GM21381 (cell line): ENCODE results near the gene ACTR2.
A peak's percentile ranks its signal among the peaks of the same experiment; 100 is the strongest.
"Not testable (repeated sequence)": the region's sequence is repeated elsewhere in the genome, so short reads cannot be mapped to it uniquely, and the experiment has no call there.

Experiments used
- ATAC-seq: cut with Tn5 transposase; IDR thresholded peaks from one replicate; pipeline ENCODE4 v1.9.1; 2021; ENCODE audit warnings: mild to moderate bottlenecking, moderate library complexity; ENCODE audit not compliant: unreplicated experiment

Gene ACTR2

GRCh38 chr2:65228263-65228750 is 676 bp downstream of the ACTR2 start:
- ATAC-seq: peak; percentile 18

- ATAC-seq: no peak
Observed at GRCh38 chr2:65231121-65231520, 3.5 kb downstream of the ACTR2 start.

GRCh38 chr2:65231892-65232477 is 4.4 kb downstream of the ACTR2 start:
- no peak for ATAC-seq

- peak; percentile 36 for ATAC-seq
Observed at GRCh38 chr2:65232636-65233035, 5.0 kb downstream of the ACTR2 start.

GRCh38 chr2:65240657-65241056 is 13.0 kb downstream of the ACTR2 start:
- no peak for ATAC-seq

- ATAC-seq: not testable (repeated sequence)
Observed at GRCh38 chr2:65244452-65244851, 16.8 kb downstream of the ACTR2 start.

GRCh38 chr2:65252640-65253039 is 25.0 kb downstream of the ACTR2 start:
- no peak for ATAC-seq

- no peak for ATAC-seq
Observed at GRCh38 chr2:65255356-65255755, 27.7 kb downstream of the ACTR2 start.

GRCh38 chr2:65256054-65256453 is 28.4 kb downstream of the ACTR2 start:
- ATAC-seq: no peak

GRCh38 chr2:65257866-65258265 is 30.2 kb downstream of the ACTR2 start:
- ATAC-seq: not testable (repeated sequence)

GRCh38 chr2:65261676-65262075 is 34.0 kb downstream of the ACTR2 start:
- ATAC-seq: no peak

- ATAC-seq: no peak
Observed at GRCh38 chr2:65263262-65263661, 35.6 kb downstream of the ACTR2 start.

- no peak for ATAC-seq
Observed at GRCh38 chr2:65263986-65264385, 36.4 kb downstream of the ACTR2 start.

GRCh38 chr2:65264821-65265670 is 37.4 kb downstream of the ACTR2 start:
- ATAC-seq: no peak

GRCh38 chr2:65265671-65266045 is 38.0 kb downstream of the ACTR2 start:
- ATAC-seq: no peak

GRCh38 chr2:65267008-65267407 is 39.4 kb downstream of the ACTR2 start:
- no peak for ATAC-seq

GRCh38 chr2:65268957-65269356 is 41.3 kb downstream of the ACTR2 start:
- ATAC-seq: no peak

- ATAC-seq: no peak
Observed at GRCh38 chr2:65273344-65273743, 45.7 kb downstream of the ACTR2 start.

- ATAC-seq: no peak
Observed at GRCh38 chr2:65275141-65275915, 47.7 kb downstream of the ACTR2 start.

- no peak for ATAC-seq
Observed at GRCh38 chr2:65276609-65277008, 49.0 kb downstream of the ACTR2 start.

- ATAC-seq: no peak
Observed at GRCh38 chr2:65277118-65277517, 49.5 kb downstream of the ACTR2 start.
